CD4-positive, alpha-beta memory T cell (primary cell): Measurements from ENCODE around the gene SENP6. TPM values are rescaled to one million over a fixed set of nuclear protein-coding genes. Genes with fewer than 3 reads are reported as not detected.
"Not testable (repeated sequence)": the region's sequence is repeated elsewhere in the genome, so short reads cannot be mapped to it uniquely, and the experiment has no call there.

ENCODE experiments used
- CTCF ChIA-PET: fragments of 350-600 bp; sonication (Branson Sonifier 250); formaldehyde crosslinking; loops from one replicate; lab custom pipeline; 2021; ENCODE audit warnings: inconsistent platforms; ENCODE audit not compliant: partially characterized antibody; lab: Charles Lee
- POLR2A ChIA-PET: fragments of 350-600 bp; sonication (Branson Sonifier 250); formaldehyde crosslinking; loops from one replicate; lab custom pipeline; 2021; ENCODE audit not compliant: partially characterized antibody; lab: Charles Lee
- DNase-seq, 5 donors: peaks; one replicate each; pipeline versions ENCODE4 v3.0.0 to v3.0.0-alpha.2; 2020 to 2022; ENCODE audit warnings: mixed read lengths in 1 of 5
- H3K27ac ChIP-seq: one replicate; pipeline ENCODE4 v1.7.0; 2013; ENCODE audit warnings: low read depth, low read length
- H3K27me3 ChIP-seq: 2 replicates; pipeline ENCODE4 v1.7.0; 2013; ENCODE audit warnings: mild to moderate bottlenecking, low read length, moderate library complexity; ENCODE audit not compliant: insufficient read depth
- H3K36me3 ChIP-seq: 2 replicates; pipeline ENCODE4 v1.7.0; 2013; ENCODE audit warnings: mild to moderate bottlenecking, low read length, moderate library complexity; ENCODE audit not compliant: insufficient read depth
- H3K4me1 ChIP-seq: 2 replicates; pipeline ENCODE4 v1.7.0; 2013; ENCODE audit warnings: mild to moderate bottlenecking, low read length, moderate library complexity; ENCODE audit not compliant: insufficient read depth
- H3K4me3 ChIP-seq, 2 donors: one replicate each; pipeline ENCODE4 v1.7.0; 2013; ENCODE audit warnings: low read length in 2 of 2, mild to moderate bottlenecking in 1 of 2
- H3K9me3 ChIP-seq, 2 donors: one replicate each; pipeline ENCODE4 v1.7.0; 2013; ENCODE audit warnings: low read length in 2 of 2, control low read depth in 1 of 2; ENCODE audit not compliant: control insufficient read depth in 1 of 2
- H3K27ac Mint-ChIP-seq, 7 donors: one replicate each; pipeline ENCODE4 v1.8.0; 2020 to 2021; ENCODE audit warnings: mixed read lengths in 7 of 7, mild to moderate bottlenecking in 6 of 7, inconsistent platforms in 3 of 7, moderate library complexity in 3 of 7
- H3K27me3 Mint-ChIP-seq, 2 donors: one replicate each; pipeline ENCODE4 v1.8.0; 2020 to 2021; ENCODE audit warnings: mixed read lengths in 2 of 2
- H3K36me3 Mint-ChIP-seq, 2 donors: one replicate each; pipeline ENCODE4 v1.8.0; 2020 to 2021; ENCODE audit warnings: mixed read lengths in 2 of 2, inconsistent platforms in 1 of 2, mild to moderate bottlenecking in 1 of 2
- H3K4me1 Mint-ChIP-seq, 4 donors: one replicate each; pipeline ENCODE4 v1.8.0; 2020 to 2021; ENCODE audit warnings: mixed read lengths in 4 of 4, mild to moderate bottlenecking in 1 of 4
- H3K4me3 Mint-ChIP-seq, 8 donors: one replicate each; pipeline ENCODE4 v1.8.0; 2020 to 2021; ENCODE audit warnings: mixed read lengths in 8 of 8, mild to moderate bottlenecking in 7 of 8, moderate library complexity in 6 of 8, inconsistent platforms in 3 of 8
- H3K9me3 Mint-ChIP-seq, 8 donors: one replicate each; pipeline ENCODE4 v1.8.0; 2020 to 2021; ENCODE audit warnings: mixed read lengths in 8 of 8, mild to moderate bottlenecking in 5 of 8, inconsistent platforms in 3 of 8, moderate library complexity in 1 of 8
- intact Hi-C: fragments of 100-400 bp; cut with micrococcal nuclease; formaldehyde crosslinking; loops from one replicate; pipeline ENCODE4 v1.15.1; 2023
- polyA plus RNA-seq, 2 donors: library from polyadenylated mRNA; unstranded; fragments of 300-500 nt; fragmentation: Illumina TruSeq; gene quantifications; one replicate each; pipeline ENCODE4 v1.2.3, GENCODE V29; 2021
- total RNA-seq, 2 experiments: library from RNA; stranded (reverse); gene quantifications; one replicate each; pipeline ENCODE4 v1.2.3, GENCODE V29; 2021

SENP6 gene
- total and polyA plus RNA-seq, 4 experiments from 2014 or later: 36.2 to 134 (median 101) TPM

DNA sequence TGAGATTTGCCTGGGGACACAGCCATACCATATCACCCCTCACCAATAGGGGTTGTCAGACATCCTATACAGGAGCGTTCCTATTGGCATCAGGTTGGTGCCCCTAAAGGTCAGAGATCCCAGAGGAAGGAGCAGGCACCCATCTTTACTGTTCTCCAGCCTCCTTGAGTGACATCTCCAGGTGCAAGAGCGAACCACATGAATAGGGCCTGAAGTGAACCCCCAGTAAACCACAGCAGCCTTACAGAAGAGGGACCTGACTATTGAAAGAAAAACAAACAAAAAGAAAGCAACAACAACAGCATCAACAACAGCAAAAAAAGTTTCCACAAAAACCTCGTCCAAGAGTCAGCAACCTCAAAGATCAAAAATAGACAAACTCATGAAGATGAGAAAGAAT lies 32.7 kb upstream of the SENP6 start:
- Mint-ChIP-seq H3K27me3 (peaks cover 19 to 27% of the 10 kb centered on the region in 2 donors), H3K4me3 (no peak overlapping the region), H3K36me3 (peaks cover 0 to 3% of the 10 kb centered on the region in 2 donors), H3K27ac (peak overlapping the region in 1 of 7 donors; percentile 22), H3K9me3 (peaks cover 0 to 30% (median 22%) of the 10 kb centered on the region in 8 donors), H3K4me1 (no peaks in the 10 kb centered on the region)
- Histone ChIP-seq H3K9me3 (no peaks in the 10 kb centered on the region), H3K27ac (no peak overlapping the region), H3K4me3 (no peak overlapping the region), H3K4me1 (no peaks in the 10 kb centered on the region), H3K36me3 (no peaks in the 10 kb centered on the region), H3K27me3 (peaks cover 5% of the 10 kb centered on the region)
- POLR2A ChIA-PET: no interaction called here
- DNase-seq: no peak
- intact Hi-C loops: no loop called here
- CTCF ChIA-PET: no interaction called here

DNA sequence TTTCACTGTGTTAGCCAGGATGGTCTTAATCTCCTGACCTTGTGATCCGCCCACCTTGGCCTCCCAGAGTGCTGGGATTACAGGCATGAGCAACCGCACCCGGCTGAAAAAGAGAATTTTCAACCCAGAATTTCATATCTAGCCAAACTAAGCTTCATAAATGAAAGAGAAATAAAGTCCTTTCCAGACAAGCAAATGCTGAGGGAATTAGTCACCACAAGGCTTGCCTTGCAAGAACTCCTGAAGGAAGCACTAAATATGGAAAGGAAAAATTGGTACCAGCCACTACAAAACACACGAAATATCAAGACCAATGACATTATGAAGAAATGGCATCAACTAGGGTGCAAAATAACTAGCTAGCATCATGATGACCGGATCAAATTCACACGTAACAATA lies 31.0 kb upstream of the SENP6 start:
- H3K4me3 ChIP-seq, H3K27ac ChIP-seq, H3K9me3 ChIP-seq, H3K36me3 ChIP-seq, H3K4me1 Mint-ChIP-seq, H3K4me1 ChIP-seq, DNase-seq, H3K36me3 Mint-ChIP-seq, H3K27ac Mint-ChIP-seq, intact Hi-C loops, CTCF ChIA-PET, POLR2A ChIA-PET, H3K4me3 Mint-ChIP-seq, H3K27me3 ChIP-seq: not testable (repeated sequence)
- peaks cover 0 to 16% (median 14%) of the 10 kb centered on the region in 8 donors for H3K9me3 Mint-ChIP-seq
- peaks cover 9 to 17% of the 10 kb centered on the region in 2 donors for H3K27me3 Mint-ChIP-seq

DNA sequence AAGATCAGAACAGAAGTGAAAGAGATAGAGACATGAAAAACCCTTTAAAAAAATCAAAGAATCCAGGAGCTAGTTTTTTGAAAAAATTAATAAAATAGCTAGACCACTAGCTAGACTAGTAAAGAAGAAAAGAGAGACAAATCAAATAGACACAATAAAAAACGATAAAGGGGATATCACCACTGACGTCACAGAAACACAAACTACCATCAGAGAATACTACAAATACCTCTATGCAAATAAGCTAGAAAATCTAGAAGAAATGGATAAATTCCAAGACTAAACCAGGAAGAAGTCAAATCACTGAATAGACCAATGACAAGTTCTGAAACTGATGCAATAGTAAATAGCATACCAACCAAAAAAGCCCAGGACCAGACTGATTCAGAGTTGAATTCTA lies 29.6 kb upstream of the SENP6 start:
- Mint-ChIP-seq H3K27ac (no peak overlapping the region), H3K36me3 (no peaks in the 10 kb centered on the region), H3K27me3 (peaks cover 3 to 13% of the 10 kb centered on the region in 2 donors), H3K9me3 (peaks cover 0 to 8% (median 3%) of the 10 kb centered on the region in 8 donors), H3K4me3 (no peak overlapping the region), H3K4me1 (no peaks in the 10 kb centered on the region)
- CTCF ChIA-PET: no interaction called here
- Histone ChIP-seq H3K9me3 (no peaks in the 10 kb centered on the region), H3K4me1 (no peaks in the 10 kb centered on the region), H3K4me3 (no peak overlapping the region), H3K36me3 (no peaks in the 10 kb centered on the region), H3K27ac (no peak overlapping the region), H3K27me3 (peaks cover 4% of the 10 kb centered on the region)
- POLR2A ChIA-PET: no interaction called here
- no peak for DNase-seq
- intact Hi-C loops: no loop called here

DNA sequence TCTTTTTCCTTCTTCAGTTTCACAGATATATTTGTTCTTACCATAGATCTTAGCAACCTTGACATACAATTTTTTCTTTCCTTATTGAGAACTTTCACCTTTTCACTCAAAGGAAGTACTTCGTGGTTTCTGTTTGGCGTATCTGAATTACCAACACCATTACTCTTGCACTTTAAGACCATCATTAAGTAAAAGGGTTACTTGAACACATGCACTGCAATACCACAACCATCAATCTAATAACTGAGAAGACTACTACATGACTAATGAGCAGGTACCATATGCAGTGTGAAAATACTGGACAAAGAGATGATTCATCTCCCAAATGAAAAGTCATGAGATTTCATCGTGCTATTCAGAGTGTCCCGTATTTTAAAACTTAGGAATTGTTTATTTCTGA lies 21.7 kb upstream of the SENP6 start:
- peak overlapping the region in 1 of 2 donors; percentile 7 for H3K4me3 ChIP-seq
- ChIA-PET CTCF (no interaction called here), POLR2A (no interaction called here)
- DNase-seq: no peak
- Mint-ChIP-seq H3K4me3 (peak overlapping the region; percentile 23 to 81 (median 64)), H3K27ac (peak overlapping the region in 2 of 7 donors; percentile 4 to 22), H3K9me3 (no peaks in the 10 kb centered on the region), H3K4me1 (peaks cover 9 to 14% (median 9%) of the 10 kb centered on the region in 4 donors), H3K27me3 (no peaks in the 10 kb centered on the region), H3K36me3 (peaks cover 1 to 6% of the 10 kb centered on the region in 2 donors)
- intact Hi-C loops: no loop called here
- H3K27me3 ChIP-seq: no peaks in the 10 kb centered on the region
- H3K36me3 ChIP-seq: no peaks in the 10 kb centered on the region
- no peaks in the 10 kb centered on the region for H3K9me3 ChIP-seq
- peaks cover 12% of the 10 kb centered on the region for H3K4me1 ChIP-seq
- H3K27ac ChIP-seq: no peak overlapping the region

DNA sequence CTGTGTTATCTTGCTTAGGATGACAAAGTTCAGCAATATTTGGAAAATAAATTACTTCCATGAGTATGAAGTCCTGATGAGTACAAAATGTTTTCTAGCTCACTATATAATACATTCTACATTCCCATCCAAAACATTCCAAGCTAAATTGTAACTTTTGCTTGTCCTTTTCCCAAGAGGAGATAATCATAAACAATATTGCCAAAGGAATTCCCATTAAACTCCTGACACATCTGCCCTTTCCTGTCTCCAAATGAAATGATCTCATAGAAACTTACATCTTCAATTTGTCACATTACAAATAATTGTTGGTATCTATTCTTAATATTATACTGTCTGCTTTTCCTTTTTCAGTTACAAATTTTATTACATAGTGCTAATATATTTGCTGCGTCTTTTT lies 20.4 kb upstream of the SENP6 start:
- Histone ChIP-seq H3K27me3 (no peaks in the 10 kb centered on the region), H3K4me1 (peaks cover 12% of the 10 kb centered on the region), H3K4me3 (no peak overlapping the region), H3K9me3 (no peaks in the 10 kb centered on the region), H3K27ac (no peak overlapping the region), H3K36me3 (no peaks in the 10 kb centered on the region)
- Mint-ChIP-seq H3K4me1 (peaks cover 9 to 14% (median 9%) of the 10 kb centered on the region in 4 donors), H3K36me3 (peaks cover 1 to 6% of the 10 kb centered on the region in 2 donors), H3K27ac (no peak overlapping the region), H3K9me3 (no peaks in the 10 kb centered on the region), H3K4me3 (peak overlapping the region in 1 of 8 donors; percentile 55), H3K27me3 (no peaks in the 10 kb centered on the region)
- DNase-seq: no peak
- intact Hi-C loops: no loop called here
- ChIA-PET CTCF (interaction anchor here (0.6 kb wide), 1 partner anchor 354 kb away, joined by 3 read pairs; no protein-coding TSS in a partner anchor), POLR2A (no interaction called here)

DNA sequence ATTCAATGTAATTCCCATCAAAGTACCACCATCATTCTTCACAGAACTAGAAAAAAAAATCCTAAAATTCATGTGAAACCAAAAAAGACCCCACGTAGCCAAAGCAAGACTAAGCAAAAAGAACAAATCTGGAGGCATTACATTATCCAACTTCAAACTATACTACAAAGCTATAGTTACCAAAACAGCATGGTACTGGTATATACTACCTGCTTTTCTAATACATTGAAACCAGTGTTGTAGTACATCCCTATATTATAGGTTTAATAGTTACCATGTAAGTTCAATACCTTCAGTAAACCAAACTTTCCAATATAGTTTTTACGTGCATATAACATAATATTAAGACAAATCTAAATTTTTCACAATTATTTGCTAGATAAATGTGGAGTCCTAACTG lies 17.1 kb upstream of the SENP6 start:
- POLR2A ChIA-PET, H3K36me3 ChIP-seq, H3K4me3 ChIP-seq, H3K27ac Mint-ChIP-seq, H3K27ac ChIP-seq, H3K36me3 Mint-ChIP-seq, H3K9me3 Mint-ChIP-seq, DNase-seq, H3K4me3 Mint-ChIP-seq, H3K27me3 Mint-ChIP-seq, CTCF ChIA-PET, intact Hi-C loops, H3K27me3 ChIP-seq, H3K9me3 ChIP-seq: not testable (repeated sequence)
- peaks cover 10% of the 10 kb centered on the region for H3K4me1 ChIP-seq
- peaks cover 7 to 12% (median 9%) of the 10 kb centered on the region in 4 donors for H3K4me1 Mint-ChIP-seq

DNA sequence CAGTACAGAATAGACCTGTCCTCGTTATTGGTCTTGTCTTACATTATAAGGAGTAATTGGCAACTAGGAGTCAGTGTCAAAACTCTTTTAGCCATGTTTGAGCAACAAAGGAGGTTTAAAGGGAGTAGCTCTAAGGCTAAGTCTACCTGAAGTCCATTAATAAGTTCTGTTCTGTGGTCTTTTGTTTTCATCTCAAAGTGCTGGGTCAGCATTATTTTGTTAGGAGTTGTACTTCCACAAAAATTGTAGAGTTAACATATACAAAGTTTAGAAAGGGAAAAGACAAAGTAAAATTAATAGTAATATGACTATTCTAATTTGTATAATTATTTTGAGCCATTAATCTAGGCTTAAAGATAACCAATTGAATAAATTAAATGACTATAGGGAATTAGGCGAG lies 12.7 kb upstream of the SENP6 start:
- H3K9me3 ChIP-seq: no peaks in the 10 kb centered on the region
- H3K4me3 ChIP-seq: no peak overlapping the region
- no peaks in the 10 kb centered on the region for H3K36me3 ChIP-seq
- ChIA-PET POLR2A (no interaction called here), CTCF (no interaction called here)
- Mint-ChIP-seq H3K27ac (no peak overlapping the region), H3K27me3 (no peaks in the 10 kb centered on the region), H3K9me3 (no peaks in the 10 kb centered on the region), H3K36me3 (peaks cover 0 to under 1% of the 10 kb centered on the region in 2 donors), H3K4me1 (peaks cover 0 to 2% (median 0%) of the 10 kb centered on the region in 4 donors), H3K4me3 (no peak overlapping the region)
- DNase-seq: no peak
- intact Hi-C loops: no loop called here
- H3K4me1 ChIP-seq: no peaks in the 10 kb centered on the region
- H3K27me3 ChIP-seq: no peaks in the 10 kb centered on the region
- no peak overlapping the region for H3K27ac ChIP-seq

DNA sequence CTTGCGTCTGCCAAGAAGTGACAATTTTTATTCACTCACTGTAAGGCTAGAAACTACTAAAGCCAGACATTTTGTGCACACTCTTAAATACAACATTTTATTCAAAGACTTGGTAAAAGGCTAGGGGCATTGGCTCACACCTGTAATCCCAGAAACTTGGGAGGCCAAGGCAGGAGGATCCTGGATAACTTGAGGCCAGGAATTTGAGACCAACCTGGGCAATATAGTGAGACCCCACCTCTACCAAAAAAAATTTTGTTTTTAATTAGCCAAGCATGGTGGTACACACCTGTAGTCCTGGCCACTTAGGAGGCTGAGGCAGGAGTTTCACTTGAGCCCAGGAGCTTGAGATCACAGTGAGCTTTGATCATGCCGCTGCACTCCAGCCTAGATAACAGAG lies 11.3 kb upstream of the SENP6 start:
- Histone ChIP-seq H3K4me1 (no peaks in the 10 kb centered on the region), H3K36me3 (no peaks in the 10 kb centered on the region), H3K27me3 (no peaks in the 10 kb centered on the region), H3K9me3 (no peaks in the 10 kb centered on the region), H3K4me3 (no peak overlapping the region), H3K27ac (no peak overlapping the region)
- intact Hi-C loops: no loop called here
- POLR2A ChIA-PET: no interaction called here
- H3K36me3 Mint-ChIP-seq: no peaks in the 10 kb centered on the region
- no peaks in the 10 kb centered on the region for H3K9me3 Mint-ChIP-seq
- H3K27me3 Mint-ChIP-seq: no peaks in the 10 kb centered on the region
- CTCF ChIA-PET: no interaction called here
- H3K4me3 Mint-ChIP-seq: no peak overlapping the region
- DNase-seq: no peak
- H3K27ac Mint-ChIP-seq: no peak overlapping the region
- peaks cover 0 to 2% (median 0%) of the 10 kb centered on the region in 4 donors for H3K4me1 Mint-ChIP-seq
